ENCODE data around the gene CLCN5. TPM values are rescaled to one million over a fixed set of nuclear protein-coding genes. Genes with fewer than 3 reads are reported as not detected.

CLCN5 gene
- total RNA-seq, 1 experiment from 2014 or later, result 10.7 TPM

DNA sequence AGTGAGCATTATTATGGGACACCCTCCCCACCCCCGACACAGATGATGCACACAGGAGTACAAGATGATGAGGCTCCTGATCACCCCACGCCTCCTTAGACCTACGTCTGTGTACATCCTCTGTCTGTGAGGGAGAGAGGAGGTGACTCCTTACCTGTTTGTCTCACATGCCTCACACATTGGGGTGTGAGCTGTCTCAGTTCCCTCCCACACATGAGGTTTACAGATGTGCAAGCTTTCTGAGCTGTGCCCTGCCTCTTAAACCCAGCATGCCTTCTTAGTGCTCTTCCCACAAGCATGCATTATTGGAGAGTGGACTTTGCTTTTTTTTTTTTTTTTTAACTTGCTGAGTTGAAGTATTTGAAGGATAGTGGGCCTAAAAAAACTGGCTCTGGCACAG is 76.7 kb downstream of the CLCN5 start (continued):
- TF ChIP-seq, protein P1, sequence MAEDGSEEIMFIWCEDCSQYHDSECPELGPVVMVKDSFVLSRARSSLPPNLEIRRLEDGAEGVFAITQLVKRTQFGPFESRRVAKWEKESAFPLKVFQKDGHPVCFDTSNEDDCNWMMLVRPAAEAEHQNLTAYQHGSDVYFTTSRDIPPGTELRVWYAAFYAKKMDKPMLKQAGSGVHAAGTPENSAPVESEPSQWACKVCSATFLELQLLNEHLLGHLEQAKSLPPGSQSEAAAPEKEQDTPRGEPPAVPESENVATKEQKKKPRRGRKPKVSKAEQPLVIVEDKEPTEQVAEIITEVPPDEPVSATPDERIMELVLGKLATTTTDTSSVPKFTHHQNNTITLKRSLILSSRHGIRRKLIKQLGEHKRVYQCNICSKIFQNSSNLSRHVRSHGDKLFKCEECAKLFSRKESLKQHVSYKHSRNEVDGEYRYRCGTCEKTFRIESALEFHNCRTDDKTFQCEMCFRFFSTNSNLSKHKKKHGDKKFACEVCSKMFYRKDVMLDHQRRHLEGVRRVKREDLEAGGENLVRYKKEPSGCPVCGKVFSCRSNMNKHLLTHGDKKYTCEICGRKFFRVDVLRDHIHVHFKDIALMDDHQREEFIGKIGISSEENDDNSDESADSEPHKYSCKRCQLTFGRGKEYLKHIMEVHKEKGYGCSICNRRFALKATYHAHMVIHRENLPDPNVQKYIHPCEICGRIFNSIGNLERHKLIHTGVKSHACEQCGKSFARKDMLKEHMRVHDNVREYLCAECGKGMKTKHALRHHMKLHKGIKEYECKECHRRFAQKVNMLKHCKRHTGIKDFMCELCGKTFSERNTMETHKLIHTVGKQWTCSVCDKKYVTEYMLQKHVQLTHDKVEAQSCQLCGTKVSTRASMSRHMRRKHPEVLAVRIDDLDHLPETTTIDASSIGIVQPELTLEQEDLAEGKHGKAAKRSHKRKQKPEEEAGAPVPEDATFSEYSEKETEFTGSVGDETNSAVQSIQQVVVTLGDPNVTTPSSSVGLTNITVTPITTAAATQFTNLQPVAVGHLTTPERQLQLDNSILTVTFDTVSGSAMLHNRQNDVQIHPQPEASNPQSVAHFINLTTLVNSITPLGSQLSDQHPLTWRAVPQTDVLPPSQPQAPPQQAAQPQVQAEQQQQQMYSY (CRISPR knock-in tag; IDR thresholded peaks at IDR 0.05), result no peak
- no peak for TF ChIP-seq ESRRA (CRISPR knock-in tag; IDR thresholded peaks at IDR 0.05; ENCODE audit: borderline replicate concordance)
- TF ChIP-seq, protein P2, sequence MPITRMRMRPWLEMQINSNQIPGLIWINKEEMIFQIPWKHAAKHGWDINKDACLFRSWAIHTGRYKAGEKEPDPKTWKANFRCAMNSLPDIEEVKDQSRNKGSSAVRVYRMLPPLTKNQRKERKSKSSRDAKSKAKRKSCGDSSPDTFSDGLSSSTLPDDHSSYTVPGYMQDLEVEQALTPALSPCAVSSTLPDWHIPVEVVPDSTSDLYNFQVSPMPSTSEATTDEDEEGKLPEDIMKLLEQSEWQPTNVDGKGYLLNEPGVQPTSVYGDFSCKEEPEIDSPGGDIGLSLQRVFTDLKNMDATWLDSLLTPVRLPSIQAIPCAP (CRISPR knock-in tag; IDR thresholded peaks at IDR 0.05), result no peak
- no peak for TF ChIP-seq NFE2L1 (CRISPR knock-in tag; IDR thresholded peaks at IDR 0.05)
- TF ChIP-seq ZNF317 (CRISPR knock-in tag; IDR thresholded peaks at IDR 0.05; ENCODE audit: borderline replicate concordance, low read depth), result no peak
- no peak for TF ChIP-seq MXD4 (CRISPR knock-in tag; IDR thresholded peaks at IDR 0.05; ENCODE audit: borderline replicate concordance)

DNA sequence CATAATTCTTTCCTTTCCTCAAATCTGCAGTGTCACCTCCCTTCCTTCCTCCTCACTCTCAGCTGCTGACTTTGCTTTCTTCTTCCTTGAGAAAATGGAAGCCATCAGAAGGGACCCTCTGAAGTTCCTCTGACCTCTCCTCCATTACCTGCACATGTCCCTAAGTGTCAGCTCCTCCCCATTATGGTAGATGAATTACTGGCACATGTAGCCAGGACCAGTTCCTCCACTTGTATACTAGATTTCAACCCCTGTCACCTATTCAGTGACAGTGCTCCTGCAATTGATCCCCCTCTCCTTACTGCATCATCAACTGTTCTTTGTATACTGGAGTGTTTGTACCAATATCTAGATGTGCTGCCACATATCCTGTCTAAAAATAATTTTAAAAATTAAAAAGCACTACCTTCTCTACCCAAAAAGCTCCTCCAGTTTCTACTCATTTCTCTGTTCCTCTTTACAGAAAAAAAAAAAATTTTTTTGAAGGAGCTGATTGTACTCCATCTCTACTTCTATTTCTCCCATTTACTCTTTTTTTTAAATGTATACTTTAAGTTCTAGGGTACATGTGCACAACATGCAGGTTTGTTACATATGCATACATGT is 78.6 kb downstream of the CLCN5 start:
- CTCF ChIA-PET, result no interaction called here
- DNase-seq (ENCODE audit: low spot score) (no peak), ATAC-seq (no peak)
- H3K4me3 Mint-ChIP-seq, result no peak overlapping the region
- no peak for TF ChIP-seq IRF2 (CRISPR knock-in tag; IDR thresholded peaks at IDR 0.05; ENCODE audit: borderline replicate concordance, low read depth)
- no peaks in the 10 kb centered on the region for H3K36me3 Mint-ChIP-seq
- H3K27me3 Mint-ChIP-seq (ENCODE audit: low read depth), result no peaks in the 10 kb centered on the region
- POLR2A ChIA-PET, result no interaction called here
- no peak overlapping the region for H3K27ac Mint-ChIP-seq
- H3K9me3 Mint-ChIP-seq, result no peaks in the 10 kb centered on the region
- no peaks in the 10 kb centered on the region for H3K4me1 Mint-ChIP-seq

DNA sequence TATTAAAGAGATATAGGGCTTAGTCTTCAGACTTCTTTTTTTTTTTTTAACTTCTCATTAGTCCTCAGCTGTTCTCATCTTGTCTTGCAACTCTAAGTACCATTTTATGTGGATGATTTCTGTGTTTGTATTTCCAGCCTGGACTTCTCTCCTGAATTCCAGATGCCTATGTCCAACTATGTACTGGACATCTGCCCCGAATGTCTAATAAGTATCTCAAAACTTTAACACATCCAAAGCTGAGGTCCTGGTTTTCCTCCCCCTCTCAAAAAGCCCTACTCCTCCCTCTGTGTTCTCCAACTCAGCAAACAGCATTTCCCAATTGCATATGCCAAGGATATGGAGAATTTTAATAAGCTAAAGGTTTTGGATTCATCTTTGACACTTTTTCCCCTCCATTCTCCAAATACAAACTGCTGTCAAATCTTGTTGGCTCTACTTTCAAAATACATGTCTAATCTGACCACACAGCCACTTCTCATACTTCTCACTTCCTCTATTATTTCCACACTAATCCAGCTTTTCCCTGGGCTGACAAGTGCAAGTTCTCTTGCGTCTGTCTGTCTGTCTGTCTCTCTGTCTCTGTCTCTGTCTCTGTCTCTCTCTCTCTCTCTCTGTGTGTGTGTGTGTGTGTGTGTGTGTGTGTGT is 79.8 kb downstream of the CLCN5 start:
- POLR2A ChIA-PET, result no interaction called here
- CTCF ChIA-PET, result no interaction called here
- Mint-ChIP-seq H3K27me3 (ENCODE audit: low read depth) (no peaks in the 10 kb centered on the region), H3K27ac (no peak overlapping the region), H3K4me3 (no peak overlapping the region), H3K9me3 (no peaks in the 10 kb centered on the region), H3K4me1 (no peaks in the 10 kb centered on the region), H3K36me3 (no peaks in the 10 kb centered on the region)
- DNase-seq (ENCODE audit: low spot score) (no peak), ATAC-seq (no peak)
- no peak for TF ChIP-seq TEAD4 (CRISPR knock-in tag; IDR thresholded peaks at IDR 0.05)
- no peak for TF ChIP-seq ETV6 (CRISPR knock-in tag; IDR thresholded peaks at IDR 0.05)
- TF ChIP-seq GABPB1 (CRISPR knock-in tag; IDR thresholded peaks at IDR 0.05), result no peak
- no peak for TF ChIP-seq RELA (CRISPR knock-in tag; IDR thresholded peaks at IDR 0.05; ENCODE audit: borderline replicate concordance)
- TF ChIP-seq PRRX2 (CRISPR knock-in tag; IDR thresholded peaks at IDR 0.05), result no peak

DNA sequence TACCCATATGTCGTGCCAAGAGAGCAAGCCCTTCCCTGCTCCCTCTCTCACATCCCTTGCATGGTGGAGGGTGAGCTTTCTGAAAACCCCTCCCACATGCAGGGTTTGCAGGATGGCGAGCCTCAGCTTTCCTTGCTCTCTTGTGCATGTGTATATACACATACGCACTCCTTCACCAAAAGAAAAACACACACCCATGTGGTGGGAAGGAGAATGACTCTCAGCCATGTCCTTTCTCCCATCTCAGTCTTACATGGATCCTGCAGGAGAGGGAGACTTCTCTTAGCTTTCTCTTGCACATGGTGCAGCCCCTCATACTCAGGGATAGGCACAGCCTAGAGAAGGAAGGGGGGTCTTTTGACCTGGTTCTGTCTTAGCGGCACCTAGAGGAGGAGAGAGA is 81.1 kb downstream of the CLCN5 start:
- no peak overlapping the region for H3K27ac Mint-ChIP-seq
- POLR2A ChIA-PET, result no interaction called here
- TF ChIP-seq, protein P3, sequence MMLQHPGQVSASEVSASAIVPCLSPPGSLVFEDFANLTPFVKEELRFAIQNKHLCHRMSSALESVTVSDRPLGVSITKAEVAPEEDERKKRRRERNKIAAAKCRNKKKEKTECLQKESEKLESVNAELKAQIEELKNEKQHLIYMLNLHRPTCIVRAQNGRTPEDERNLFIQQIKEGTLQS (CRISPR knock-in tag; conservative IDR thresholded peaks at IDR 0.05), result no peak
- TF ChIP-seq, protein P4, sequence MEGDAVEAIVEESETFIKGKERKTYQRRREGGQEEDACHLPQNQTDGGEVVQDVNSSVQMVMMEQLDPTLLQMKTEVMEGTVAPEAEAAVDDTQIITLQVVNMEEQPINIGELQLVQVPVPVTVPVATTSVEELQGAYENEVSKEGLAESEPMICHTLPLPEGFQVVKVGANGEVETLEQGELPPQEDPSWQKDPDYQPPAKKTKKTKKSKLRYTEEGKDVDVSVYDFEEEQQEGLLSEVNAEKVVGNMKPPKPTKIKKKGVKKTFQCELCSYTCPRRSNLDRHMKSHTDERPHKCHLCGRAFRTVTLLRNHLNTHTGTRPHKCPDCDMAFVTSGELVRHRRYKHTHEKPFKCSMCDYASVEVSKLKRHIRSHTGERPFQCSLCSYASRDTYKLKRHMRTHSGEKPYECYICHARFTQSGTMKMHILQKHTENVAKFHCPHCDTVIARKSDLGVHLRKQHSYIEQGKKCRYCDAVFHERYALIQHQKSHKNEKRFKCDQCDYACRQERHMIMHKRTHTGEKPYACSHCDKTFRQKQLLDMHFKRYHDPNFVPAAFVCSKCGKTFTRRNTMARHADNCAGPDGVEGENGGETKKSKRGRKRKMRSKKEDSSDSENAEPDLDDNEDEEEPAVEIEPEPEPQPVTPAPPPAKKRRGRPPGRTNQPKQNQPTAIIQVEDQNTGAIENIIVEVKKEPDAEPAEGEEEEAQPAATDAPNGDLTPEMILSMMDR (IDR thresholded peaks at IDR 0.05), result no peak
- no peak for TF ChIP-seq NFE2L1 (CRISPR knock-in tag; IDR thresholded peaks at IDR 0.05)
- TF ChIP-seq MXD4 (CRISPR knock-in tag; IDR thresholded peaks at IDR 0.05; ENCODE audit: borderline replicate concordance), result no peak
- TF ChIP-seq, protein P5, sequence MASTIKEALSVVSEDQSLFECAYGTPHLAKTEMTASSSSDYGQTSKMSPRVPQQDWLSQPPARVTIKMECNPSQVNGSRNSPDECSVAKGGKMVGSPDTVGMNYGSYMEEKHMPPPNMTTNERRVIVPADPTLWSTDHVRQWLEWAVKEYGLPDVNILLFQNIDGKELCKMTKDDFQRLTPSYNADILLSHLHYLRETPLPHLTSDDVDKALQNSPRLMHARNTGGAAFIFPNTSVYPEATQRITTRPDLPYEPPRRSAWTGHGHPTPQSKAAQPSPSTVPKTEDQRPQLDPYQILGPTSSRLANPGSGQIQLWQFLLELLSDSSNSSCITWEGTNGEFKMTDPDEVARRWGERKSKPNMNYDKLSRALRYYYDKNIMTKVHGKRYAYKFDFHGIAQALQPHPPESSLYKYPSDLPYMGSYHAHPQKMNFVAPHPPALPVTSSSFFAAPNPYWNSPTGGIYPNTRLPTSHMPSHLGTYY (CRISPR knock-in tag; IDR thresholded peaks at IDR 0.05), result no peak
- TF ChIP-seq, protein P6, sequence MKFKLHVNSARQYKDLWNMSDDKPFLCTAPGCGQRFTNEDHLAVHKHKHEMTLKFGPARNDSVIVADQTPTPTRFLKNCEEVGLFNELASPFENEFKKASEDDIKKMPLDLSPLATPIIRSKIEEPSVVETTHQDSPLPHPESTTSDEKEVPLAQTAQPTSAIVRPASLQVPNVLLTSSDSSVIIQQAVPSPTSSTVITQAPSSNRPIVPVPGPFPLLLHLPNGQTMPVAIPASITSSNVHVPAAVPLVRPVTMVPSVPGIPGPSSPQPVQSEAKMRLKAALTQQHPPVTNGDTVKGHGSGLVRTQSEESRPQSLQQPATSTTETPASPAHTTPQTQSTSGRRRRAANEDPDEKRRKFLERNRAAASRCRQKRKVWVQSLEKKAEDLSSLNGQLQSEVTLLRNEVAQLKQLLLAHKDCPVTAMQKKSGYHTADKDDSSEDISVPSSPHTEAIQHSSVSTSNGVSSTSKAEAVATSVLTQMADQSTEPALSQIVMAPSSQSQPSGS (CRISPR knock-in tag; IDR thresholded peaks at IDR 0.05; ENCODE audit: borderline replicate concordance, low read depth), result no peak
- TF ChIP-seq, protein P7, sequence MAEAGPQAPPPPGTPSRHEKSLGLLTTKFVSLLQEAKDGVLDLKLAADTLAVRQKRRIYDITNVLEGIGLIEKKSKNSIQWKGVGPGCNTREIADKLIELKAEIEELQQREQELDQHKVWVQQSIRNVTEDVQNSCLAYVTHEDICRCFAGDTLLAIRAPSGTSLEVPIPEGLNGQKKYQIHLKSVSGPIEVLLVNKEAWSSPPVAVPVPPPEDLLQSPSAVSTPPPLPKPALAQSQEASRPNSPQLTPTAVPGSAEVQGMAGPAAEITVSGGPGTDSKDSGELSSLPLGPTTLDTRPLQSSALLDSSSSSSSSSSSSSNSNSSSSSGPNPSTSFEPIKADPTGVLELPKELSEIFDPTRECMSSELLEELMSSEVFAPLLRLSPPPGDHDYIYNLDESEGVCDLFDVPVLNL (CRISPR knock-in tag; IDR thresholded peaks at IDR 0.05; ENCODE audit: borderline replicate concordance, low read depth), result no peak
- TF ChIP-seq SP1 (CRISPR knock-in tag; conservative IDR thresholded peaks at IDR 0.05), result no peak
- TF ChIP-seq NR2C2 (CRISPR knock-in tag; IDR thresholded peaks at IDR 0.05), result no peak

More for the DNA sequence above, 81.1 kb downstream of the CLCN5 start:
- no peaks in the 10 kb centered on the region for H3K36me3 Mint-ChIP-seq
- H3K27me3 Mint-ChIP-seq (ENCODE audit: low read depth), result no peaks in the 10 kb centered on the region
- CTCF ChIA-PET, result interaction anchor here (0.5 to 1.1 kb wide), 2 partner anchors 25 to 357 kb away, joined by 3 to 4 read pairs; no protein-coding TSS in a partner anchor
- no peaks in the 10 kb centered on the region for H3K9me3 Mint-ChIP-seq
- DNase-seq (ENCODE audit: low spot score) (no peak), ATAC-seq (no peak)
- H3K4me1 Mint-ChIP-seq, result no peaks in the 10 kb centered on the region
- no peak overlapping the region for H3K4me3 Mint-ChIP-seq
